ENCODE measurements around the gene NT5M.

DNA sequence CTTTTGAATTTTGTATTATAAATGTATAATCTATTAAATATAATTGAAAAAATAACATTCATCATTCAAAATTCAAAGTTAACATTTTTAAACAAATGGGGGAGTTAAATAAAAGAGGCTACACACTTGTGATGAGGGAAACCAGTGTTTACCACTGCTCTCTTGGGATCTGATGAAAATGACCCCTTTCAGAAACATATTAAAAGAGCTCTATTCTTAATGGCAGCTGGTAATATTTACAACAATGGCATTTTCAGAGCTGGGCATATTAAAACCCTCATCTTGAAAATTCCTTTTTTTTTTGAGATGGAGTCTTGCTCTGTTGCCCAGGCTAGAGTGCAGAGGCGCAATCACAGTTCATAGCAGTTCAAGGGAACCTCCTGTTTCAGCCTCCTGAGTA lies 46.9 kb upstream of the NT5M start:
- TF ChIP-seq, protein P1, sequence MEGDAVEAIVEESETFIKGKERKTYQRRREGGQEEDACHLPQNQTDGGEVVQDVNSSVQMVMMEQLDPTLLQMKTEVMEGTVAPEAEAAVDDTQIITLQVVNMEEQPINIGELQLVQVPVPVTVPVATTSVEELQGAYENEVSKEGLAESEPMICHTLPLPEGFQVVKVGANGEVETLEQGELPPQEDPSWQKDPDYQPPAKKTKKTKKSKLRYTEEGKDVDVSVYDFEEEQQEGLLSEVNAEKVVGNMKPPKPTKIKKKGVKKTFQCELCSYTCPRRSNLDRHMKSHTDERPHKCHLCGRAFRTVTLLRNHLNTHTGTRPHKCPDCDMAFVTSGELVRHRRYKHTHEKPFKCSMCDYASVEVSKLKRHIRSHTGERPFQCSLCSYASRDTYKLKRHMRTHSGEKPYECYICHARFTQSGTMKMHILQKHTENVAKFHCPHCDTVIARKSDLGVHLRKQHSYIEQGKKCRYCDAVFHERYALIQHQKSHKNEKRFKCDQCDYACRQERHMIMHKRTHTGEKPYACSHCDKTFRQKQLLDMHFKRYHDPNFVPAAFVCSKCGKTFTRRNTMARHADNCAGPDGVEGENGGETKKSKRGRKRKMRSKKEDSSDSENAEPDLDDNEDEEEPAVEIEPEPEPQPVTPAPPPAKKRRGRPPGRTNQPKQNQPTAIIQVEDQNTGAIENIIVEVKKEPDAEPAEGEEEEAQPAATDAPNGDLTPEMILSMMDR (IDR thresholded peaks at IDR 0.05; ENCODE audit: insufficient read depth, low read length, poor library complexity, severe bottlenecking): no peak
- no peak for TF ChIP-seq EZH2phosphoT487 (conservative IDR thresholded peaks at IDR 0.05; ENCODE audit: low read length)
